GM12878 (cell line): ENCODE results near the gene RTN4. TPM values are rescaled to one million over a fixed set of nuclear protein-coding genes. Genes with fewer than 3 reads are reported as not detected.

Experiments used
- ATAC-seq: fragments of 200-7000 bp; cut with Tn5 transposase; 3 replicates; pipeline ENCODE4 v1.9.1; 2020; ENCODE audit warnings: mild to moderate bottlenecking, moderate library complexity
- BruUV-seq: library from RNA; stranded (reverse); fragments of 400-500 nt; replicated peaks from 2 replicates; lab custom pipeline; 2021; lab: Mats Ljungman, UMichigan
- CTCF ChIA-PET: fragments of 300-600 bp; sonication (Branson Sonifier 250); formaldehyde crosslinking; extraction: SDS; loops from one replicate; lab custom pipeline; 2021; ENCODE audit warnings: inconsistent platforms; lab: Yijun Ruan, JAX
- POLR2A ChIA-PET: fragments of 350-600 bp; formaldehyde crosslinking; extraction: SDS; loops from one replicate; lab custom pipeline; 2021; ENCODE audit warnings: inconsistent platforms; lab: Charles Lee
- RAD21 ChIA-PET: fragments of 300-600 bp; sonication (Branson Sonifier 250); formaldehyde crosslinking; loops from one replicate; lab custom pipeline; 2023; ENCODE audit warnings: antibody characterized with exemption; ENCODE audit not compliant: unreplicated experiment; lab: Charles Lee
- SMC1A ChIA-PET: fragments of 300-600 bp; sonication (Branson Sonifier 250); formaldehyde crosslinking; loops from one replicate; lab custom pipeline; 2023; ENCODE audit not compliant: unreplicated experiment, uncharacterized antibody; lab: Charles Lee
- DNase-seq: peaks from one replicate; pipeline ENCODE4 v3.0.0-alpha.2; 2011; ENCODE audit warnings: low read depth, low spot score
- FAIRE-seq: peaks from 3 replicates; lab custom pipeline; 2011; peaks lifted over from hg19 to GRCh38; lab: Jason Lieb, UNC
- H2AFZ ChIP-seq: 2 replicates; pipeline ENCODE4 v1.6.0; 2011; ENCODE audit warnings: low read depth, low read length, control low read depth; ENCODE audit not compliant: control insufficient read depth
- H3K27ac ChIP-seq: 2 replicates; pipeline ENCODE4 v1.5.1; 2011; ENCODE audit warnings: control low read depth; ENCODE audit not compliant: control insufficient read depth, insufficient read depth
- H3K27me3 ChIP-seq, 2 experiments: replicated peaks in 1 of 2; 2 replicates each; pipeline versions ENCODE4 v1.6.0 to v1.6.1; 2011; ENCODE audit warnings: low read length in 1 of 2; ENCODE audit not compliant: control insufficient read depth in 2 of 2, insufficient read depth in 2 of 2
- H3K36me3 ChIP-seq, 2 experiments: 2 replicates each; pipeline ENCODE4 v1.5.1; 2011; ENCODE audit warnings: low read length in 1 of 2; ENCODE audit not compliant: control insufficient read depth in 2 of 2, insufficient read depth in 2 of 2
- H3K4me1 ChIP-seq: 2 replicates; pipeline ENCODE4 v1.6.1; 2011; ENCODE audit warnings: mild to moderate bottlenecking, low read length, moderate library complexity, mixed read lengths; ENCODE audit not compliant: control insufficient read depth, insufficient read depth
- H3K4me2 ChIP-seq: 2 replicates; pipeline ENCODE4 v1.6.0; 2011; ENCODE audit warnings: control low read depth; ENCODE audit not compliant: control insufficient read depth, insufficient read depth
- H3K4me3 ChIP-seq: fragments of 200-600 bp; sonication (generic); 2 replicates; pipeline ENCODE4 v1.5.1; 2016
- H3K79me2 ChIP-seq: 2 replicates; pipeline ENCODE4 v1.6.0; 2011; ENCODE audit warnings: low read length; ENCODE audit not compliant: control insufficient read depth, insufficient read depth
- H3K9ac ChIP-seq: 2 replicates; pipeline ENCODE4 v1.8.0; 2011; ENCODE audit warnings: low read length, control low read depth, mixed read lengths; ENCODE audit not compliant: control insufficient read depth, insufficient read depth
- H3K9me3 ChIP-seq: replicated peaks from 3 replicates; pipeline ENCODE4 v1.5.1; 2011; ENCODE audit warnings: mild to moderate bottlenecking, low read length; ENCODE audit not compliant: control insufficient read depth, insufficient read depth
- H4K20me1 ChIP-seq: 2 replicates; pipeline ENCODE4 v1.6.0; 2011; ENCODE audit not compliant: control insufficient read depth, insufficient read depth
- BCL3 ChIP-seq: IDR thresholded peaks from 2 replicates; pipeline ENCODE4 v1.6.1; 2011; ENCODE audit warnings: borderline replicate concordance, low read depth, mild to moderate bottlenecking, moderate library complexity, low read length; ENCODE audit not compliant: insufficient read depth, poor library complexity, severe bottlenecking
- BHLHE40 ChIP-seq, 2 experiments: fragments of 450-650 bp in 1 of 2; IDR thresholded peaks; 2 replicates each; pipeline ENCODE4 v1.6.1; 2011 to 2017; ENCODE audit warnings: low read depth in 2 of 2, borderline replicate concordance in 1 of 2, improper control_type of control experiment in 1 of 2, low read length in 1 of 2, mild to moderate bottlenecking in 1 of 2
- IKZF1 ChIP-seq: fragments of 450-650 bp; conservative IDR thresholded peaks from 2 replicates; pipeline ENCODE4 v1.6.1; 2017; ENCODE audit warnings: antibody characterized with exemption, mild to moderate bottlenecking
- MEF2B ChIP-seq: fragments of 450-650 bp; IDR thresholded peaks from 2 replicates; pipeline ENCODE4 v1.6.1; 2018; ENCODE audit warnings: mild to moderate bottlenecking, moderate library complexity; ENCODE audit not compliant: partially characterized antibody, poor library complexity, severe bottlenecking
- NFYA ChIP-seq: IDR thresholded peaks from 2 replicates; pipeline ENCODE4 v1.6.1; 2011; ENCODE audit warnings: low read depth, mild to moderate bottlenecking, low read length, improper control_type of control experiment, borderline replicate concordance
- PAX5 ChIP-seq: IDR thresholded peaks from 2 replicates; pipeline ENCODE4 v1.6.1; 2011; ENCODE audit warnings: low read depth, low read length, borderline replicate concordance
- SPI1 ChIP-seq: IDR thresholded peaks from 2 replicates; pipeline ENCODE4 v1.6.1; 2011; ENCODE audit warnings: low read depth, mild to moderate bottlenecking, low read length, moderate library complexity, borderline replicate concordance; ENCODE audit not compliant: insufficient read depth
- WGBS: methylation state at CpG from one replicate; pipeline ENCODE4 v1.1.6; 2016; ENCODE audit warnings: low lambda C conversion rate; ENCODE audit not compliant: insufficient replicate concordance, insufficient coverage; ENCODE audit errors: missing lambda C conversion rate; 5-methylcytosine and 5-hydroxymethylcytosine counted together
- in situ Hi-C: fragments of 300-500 bp; cut with MboI; formaldehyde crosslinking; loops from 9 replicates; pipeline ENCODE4 v1.14.3; 2018; ENCODE audit warnings: mixed read lengths
- intact Hi-C: fragments of 100-400 bp; cut with micrococcal nuclease; formaldehyde crosslinking; loops from one replicate; pipeline ENCODE4 v1.14.2; 2022; ENCODE audit not compliant: unreplicated experiment
- polyA plus RNA-seq, 11 experiments: library from polyadenylated mRNA; depleted of rRNA in 4 of 11; unstranded in 6 of 11; stranded (reverse) in 5 of 11; fragments of >200 nt; fragmentation: Nextera tagmentation in 4 of 11; fragmentation: Illumina TruSeq in 1 of 11; extraction: Ambion mirVana in 4 of 11; extraction: Trizol in 1 of 11; gene quantifications; 1 replicate in 1 of 11; 2 replicates in 10 of 11; pipeline versions ENCODE4 v1.2.1 to v1.2.3, GENCODE V29; 2011 to 2016; ENCODE audit warnings: inconsistent platforms in 2 of 11, missing spikeins in 2 of 11, low read depth in 1 of 11
- total RNA-seq, 4 experiments: library from RNA; depleted of rRNA in 3 of 4; stranded (reverse); fragments of >200 nt in 3 of 4; fragmentation: Illumina TruSeq in 1 of 4; extraction: Trizol in 1 of 4; gene quantifications; 2 replicates each; pipeline versions ENCODE4 v1.2.1 to v1.2.3, GENCODE V29; 2013 to 2021
- TF ChIP-seq, protein P1 (sequence below): IDR thresholded peaks from 2 replicates; pipeline ENCODE4 v1.6.1; 2012; ENCODE audit warnings: improper control_type of control experiment, low read depth, low read length; ENCODE audit not compliant: insufficient replicate concordance

RTN4 gene
- total and polyA plus RNA-seq, 10 of the 15 experiments (the other 5 are each of a cell fraction or from before 2014, with no cell fraction given) = 56.0 to 133 (median 83.3) TPM

DNA sequence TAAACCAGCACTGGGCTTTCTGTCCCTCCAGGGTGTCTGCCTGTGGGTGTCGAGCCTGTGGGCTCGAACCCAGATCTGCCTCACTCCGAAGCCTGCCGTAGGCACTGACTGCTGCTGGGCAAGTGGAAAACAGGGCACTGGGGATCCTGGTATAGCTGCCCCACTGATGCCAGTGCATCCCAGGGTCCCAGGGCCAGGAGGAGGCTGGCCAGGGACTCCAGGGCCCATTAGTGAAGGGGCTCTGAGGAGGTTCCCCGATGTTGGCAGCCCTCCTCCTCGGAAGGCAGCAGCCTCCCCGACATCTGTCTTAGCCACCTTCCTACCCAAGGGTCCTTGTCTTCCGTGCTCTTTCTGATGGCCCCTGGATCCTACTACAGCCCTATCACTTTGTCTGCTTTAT is 96.1 kb downstream of the RTN4 start (continued):
- TF ChIP-seq BCL3 = no peak

DNA sequence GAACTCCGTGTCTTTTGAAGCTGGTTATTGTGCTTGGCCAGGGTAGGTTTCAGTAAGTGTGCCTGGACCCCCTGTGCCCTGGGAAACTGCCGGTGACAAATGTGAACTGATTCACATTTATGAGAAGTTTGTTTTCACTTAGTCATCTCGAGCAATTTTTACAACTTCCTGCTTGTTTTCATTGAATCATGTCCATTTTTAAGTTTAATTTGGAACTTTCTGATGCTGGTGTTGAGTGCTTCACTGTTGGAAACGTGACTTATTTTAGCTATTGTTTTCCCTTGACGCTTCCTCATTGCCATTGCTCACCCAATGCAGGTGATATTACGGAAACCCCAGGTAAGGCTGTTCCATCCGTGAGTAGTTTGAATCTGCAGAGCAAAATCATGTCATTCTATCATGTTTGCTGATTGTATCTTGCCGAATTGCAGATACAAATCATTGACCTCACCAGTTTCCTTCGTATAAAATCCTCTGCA is 97.2 kb downstream of the RTN4 start:
- no peaks in the 10 kb centered on the region for H3K27me3 ChIP-seq
- CTCF ChIA-PET = interaction anchor here (1.1 to 1.3 kb wide), 2 partner anchors 16 to 53 kb away, joined by 3 to 4 read pairs; no protein-coding TSS in a partner anchor
- H3K79me2 ChIP-seq = no peaks in the 10 kb centered on the region
- no peak overlapping the region for H3K9ac ChIP-seq
- H3K4me2 ChIP-seq = no peak overlapping the region
- intact Hi-C loops (no loop called here), in situ Hi-C loops (no loop called here)
- DNase-seq = no peak
- H3K9me3 ChIP-seq = no peaks in the 10 kb centered on the region
- 43% methylated on average over 9 of the region's 9 CpGs for WGBS
- no peak for FAIRE-seq
- RAD21 ChIA-PET = no interaction called here
- SMC1A ChIA-PET = interaction anchor here (0.9 kb wide), 1 partner anchor 24 kb away, joined by 3 read pairs; no protein-coding TSS in a partner anchor
- no peaks in the 10 kb centered on the region for H3K36me3 ChIP-seq
- H3K4me1 ChIP-seq = no peaks in the 10 kb centered on the region; the same call in 1 of the 2 replicates
- no peak overlapping the region for H3K4me3 ChIP-seq
- no peak overlapping the region for H3K27ac ChIP-seq
- POLR2A ChIA-PET = interaction anchor here (1.1 kb wide), 1 partner anchor 10 kb away, joined by 3 read pairs; no protein-coding TSS in a partner anchor
- H4K20me1 ChIP-seq = no peaks in the 10 kb centered on the region
- no peak overlapping the region; the same call in 1 of the 2 replicates for H2AFZ ChIP-seq
- ATAC-seq = no peak
- BruUV-seq = no TSS peak
- no peak for TF ChIP-seq IKZF1
- TF ChIP-seq PAX5 = no peak
- peak in 1 of 2 experiments; percentile 30; a peak in 1 of 4 replicates for TF ChIP-seq BHLHE40 (IDR thresholded peaks at IDR 0.05; ENCODE audit: borderline replicate concordance in 1 of 2, low read depth in 2 of 2, low read length in 1 of 2)
- no peak for TF ChIP-seq NFYA
- TF ChIP-seq MEF2B = no peak
- TF ChIP-seq, protein P1, sequence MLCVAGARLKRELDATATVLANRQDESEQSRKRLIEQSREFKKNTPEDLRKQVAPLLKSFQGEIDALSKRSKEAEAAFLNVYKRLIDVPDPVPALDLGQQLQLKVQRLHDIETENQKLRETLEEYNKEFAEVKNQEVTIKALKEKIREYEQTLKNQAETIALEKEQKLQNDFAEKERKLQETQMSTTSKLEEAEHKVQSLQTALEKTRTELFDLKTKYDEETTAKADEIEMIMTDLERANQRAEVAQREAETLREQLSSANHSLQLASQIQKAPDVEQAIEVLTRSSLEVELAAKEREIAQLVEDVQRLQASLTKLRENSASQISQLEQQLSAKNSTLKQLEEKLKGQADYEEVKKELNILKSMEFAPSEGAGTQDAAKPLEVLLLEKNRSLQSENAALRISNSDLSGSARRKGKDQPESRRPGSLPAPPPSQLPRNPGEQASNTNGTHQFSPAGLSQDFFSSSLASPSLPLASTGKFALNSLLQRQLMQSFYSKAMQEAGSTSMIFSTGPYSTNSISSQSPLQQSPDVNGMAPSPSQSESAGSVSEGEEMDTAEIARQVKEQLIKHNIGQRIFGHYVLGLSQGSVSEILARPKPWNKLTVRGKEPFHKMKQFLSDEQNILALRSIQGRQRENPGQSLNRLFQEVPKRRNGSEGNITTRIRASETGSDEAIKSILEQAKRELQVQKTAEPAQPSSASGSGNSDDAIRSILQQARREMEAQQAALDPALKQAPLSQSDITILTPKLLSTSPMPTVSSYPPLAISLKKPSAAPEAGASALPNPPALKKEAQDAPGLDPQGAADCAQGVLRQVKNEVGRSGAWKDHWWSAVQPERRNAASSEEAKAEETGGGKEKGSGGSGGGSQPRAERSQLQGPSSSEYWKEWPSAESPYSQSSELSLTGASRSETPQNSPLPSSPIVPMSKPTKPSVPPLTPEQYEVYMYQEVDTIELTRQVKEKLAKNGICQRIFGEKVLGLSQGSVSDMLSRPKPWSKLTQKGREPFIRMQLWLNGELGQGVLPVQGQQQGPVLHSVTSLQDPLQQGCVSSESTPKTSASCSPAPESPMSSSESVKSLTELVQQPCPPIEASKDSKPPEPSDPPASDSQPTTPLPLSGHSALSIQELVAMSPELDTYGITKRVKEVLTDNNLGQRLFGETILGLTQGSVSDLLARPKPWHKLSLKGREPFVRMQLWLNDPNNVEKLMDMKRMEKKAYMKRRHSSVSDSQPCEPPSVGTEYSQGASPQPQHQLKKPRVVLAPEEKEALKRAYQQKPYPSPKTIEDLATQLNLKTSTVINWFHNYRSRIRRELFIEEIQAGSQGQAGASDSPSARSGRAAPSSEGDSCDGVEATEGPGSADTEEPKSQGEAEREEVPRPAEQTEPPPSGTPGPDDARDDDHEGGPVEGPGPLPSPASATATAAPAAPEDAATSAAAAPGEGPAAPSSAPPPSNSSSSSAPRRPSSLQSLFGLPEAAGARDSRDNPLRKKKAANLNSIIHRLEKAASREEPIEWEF = no peak
- TF ChIP-seq SPI1 = no peak
